COLO668 (cell line): ENCODE measurements around the gene FRAS1.

Experiments used
- DNase-seq: peaks from one replicate; lab custom pipeline; 2025; ENCODE audit not compliant: unreplicated experiment; lab: John Stamatoyannopoulos, UW

The FRAS1 gene

GRCh38 chr4:78357122-78357521 is 300.0 kb downstream of the FRAS1 start:
- DNase-seq = no peak

GRCh38 chr4:78360466-78360865 is 303.3 kb downstream of the FRAS1 start:
- DNase-seq = no peak

GRCh38 chr4:78361621-78362120 is 304.5 kb downstream of the FRAS1 start:
- DNase-seq = no peak

GRCh38 chr4:78362310-78362709 is 305.2 kb downstream of the FRAS1 start:
- DNase-seq = no peak

- no peak for DNase-seq
Observed at GRCh38 chr4:78363031-78363570, 306.0 kb downstream of the FRAS1 start.

- DNase-seq = peak; percentile 36
Observed at GRCh38 chr4:78369679-78370078, 312.6 kb downstream of the FRAS1 start.

GRCh38 chr4:78370631-78371372 is 313.7 kb downstream of the FRAS1 start:
- no peak for DNase-seq

- no peak for DNase-seq
Observed at GRCh38 chr4:78372355-78372988, 315.3 kb downstream of the FRAS1 start.

GRCh38 chr4:78377555-78377954 is 320.4 kb downstream of the FRAS1 start:
- no peak for DNase-seq

- no peak for DNase-seq
Observed at GRCh38 chr4:78379040-78379439, 321.9 kb downstream of the FRAS1 start.

GRCh38 chr4:78379991-78380729 is 323.0 kb downstream of the FRAS1 start:
- no peak for DNase-seq

- no peak for DNase-seq
Observed at GRCh38 chr4:78386679-78387078, 329.6 kb downstream of the FRAS1 start.

GRCh38 chr4:78395642-78396041 is 338.5 kb downstream of the FRAS1 start:
- no peak for DNase-seq

GRCh38 chr4:78396613-78397291 is 339.6 kb downstream of the FRAS1 start:
- DNase-seq = no peak

GRCh38 chr4:78397292-78397630 is 340.1 kb downstream of the FRAS1 start:
- no peak for DNase-seq

GRCh38 chr4:78409612-78410202 is 352.6 kb downstream of the FRAS1 start:
- DNase-seq = no peak

- no peak for DNase-seq
Observed at GRCh38 chr4:78410225-78410624, 353.1 kb downstream of the FRAS1 start.

GRCh38 chr4:78410676-78411075 is 353.6 kb downstream of the FRAS1 start:
- DNase-seq = no peak

- no peak for DNase-seq
Observed at GRCh38 chr4:78414116-78414515, 357.0 kb downstream of the FRAS1 start.

- no peak for DNase-seq
Observed at GRCh38 chr4:78417603-78418002, 360.5 kb downstream of the FRAS1 start.

GRCh38 chr4:78418406-78418805 is 361.3 kb downstream of the FRAS1 start:
- DNase-seq = no peak
